ENCODE data around the gene JADE2.

DNA sequence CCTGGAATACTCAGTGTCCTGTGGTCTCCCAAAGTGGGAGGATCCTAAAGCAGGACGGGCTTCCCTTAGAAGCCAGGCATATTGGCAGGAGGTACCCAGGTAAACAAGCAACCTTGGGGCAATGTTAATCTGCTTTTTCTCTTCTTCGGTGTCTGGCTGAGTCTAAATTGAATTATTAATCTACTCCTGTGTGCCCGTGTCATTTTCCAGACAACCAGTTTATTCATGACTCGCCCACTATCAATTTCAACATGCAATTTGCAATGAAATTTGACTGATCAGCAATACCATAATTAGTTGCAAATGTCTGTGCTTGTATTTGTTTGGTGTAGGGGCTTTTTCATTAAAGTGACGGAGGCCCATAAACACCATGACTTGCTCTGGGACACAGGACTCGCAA, 32.9 kb upstream of the JADE2 start:
- TF ChIP-seq CTCF (IDR thresholded peaks at IDR 0.05; ENCODE audit: poor library complexity) (no peak), EZH2 (IDR thresholded peaks at IDR 0.05; ENCODE audit: borderline replicate concordance) (no peak), EZH2phosphoT487 (IDR thresholded peaks at IDR 0.05; ENCODE audit: low read depth, severe bottlenecking, unreplicated experiment) (no peak)
